Suprapubic skin (tissue), 4 donors: ENCODE data around the gene ZNF473. TPM values are rescaled to one million over a fixed set of nuclear protein-coding genes. Genes with fewer than 3 reads are reported as not detected.

ENCODE experiments used
- DNase-seq, 2 donors: peaks; one replicate each; pipeline ENCODE4 v3.0.0-alpha.2; 2019; ENCODE audit warnings: low spot score in 2 of 2
- H3K27ac ChIP-seq: fragments of 200-600 bp; sonication (generic); one replicate; pipeline ENCODE4 v1.5.1; 2019
- H3K27me3 ChIP-seq: fragments of 200-600 bp; sonication (generic); one replicate; pipeline ENCODE4 v1.5.1; 2019
- H3K36me3 ChIP-seq: fragments of 200-600 bp; sonication (generic); one replicate; pipeline ENCODE4 v1.5.1; 2019
- H3K4me1 ChIP-seq: fragments of 200-600 bp; sonication (generic); one replicate; pipeline ENCODE4 v1.5.1; 2019
- H3K4me3 ChIP-seq: fragments of 200-600 bp; sonication (generic); one replicate; pipeline ENCODE4 v1.5.1; 2019; ENCODE audit warnings: mild to moderate bottlenecking
- H3K9me3 ChIP-seq: fragments of 200-600 bp; sonication (generic); one replicate; pipeline ENCODE4 v1.5.1; 2019
- CTCF ChIP-seq, 2 donors: fragments of 200-600 bp in 1 of 2; fragments of 450-650 bp in 1 of 2; sonication (generic) in 1 of 2; IDR thresholded peaks; one replicate each; pipeline ENCODE4 v1.5.1; 2016 to 2019; ENCODE audit warnings: antibody characterized with exemption in 2 of 2, mild to moderate bottlenecking in 1 of 2, moderate library complexity in 1 of 2
- EP300 ChIP-seq: sonication (generic); formaldehyde crosslinking; IDR thresholded peaks from one replicate; pipeline ENCODE4 v1.6.1; 2017; ENCODE audit warnings: antibody characterized with exemption
- POLR2A ChIP-seq, 2 donors: fragments of 450-650 bp; IDR thresholded peaks; one replicate each; pipeline ENCODE4 v1.6.1; 2017; ENCODE audit warnings: antibody characterized with exemption in 2 of 2, mild to moderate bottlenecking in 2 of 2, moderate library complexity in 2 of 2
- POLR2AphosphoS5 ChIP-seq, 3 donors: sonication (generic); formaldehyde crosslinking; IDR thresholded peaks; one replicate each; pipeline ENCODE4 v1.6.1; 2017; ENCODE audit warnings: antibody characterized with exemption in 3 of 3
- WGBS: methylation state at CpG from one replicate; pipeline ENCODE4 v1.1.5; 2018; 5-methylcytosine and 5-hydroxymethylcytosine counted together
- total RNA-seq, 4 donors: library from RNA; depleted of rRNA; stranded (reverse); fragments of >200 nt; gene quantifications; one replicate each; pipeline ENCODE4 v1.1.0, GENCODE V29; 2016

ZNF473 gene
- total RNA-seq, 4 donors from 2014 or later = 8.5 to 18.5 (median 12.2) TPM

- Histone ChIP-seq H3K27ac (no peak overlapping the region), H3K4me1 (no peaks in the 10 kb centered on the region), H3K36me3 (peaks cover 76% of the 10 kb centered on the region), H3K4me3 (no peak overlapping the region), H3K9me3 (no peaks in the 10 kb centered on the region), H3K27me3 (no peaks in the 10 kb centered on the region)
- TF ChIP-seq POLR2A (IDR thresholded peaks at IDR 0.05) (no peak), EP300 (no peak), POLR2AphosphoS5 (IDR thresholded peaks at IDR 0.05) (no peak), CTCF (IDR thresholded peaks at IDR 0.05) (no peak)
- no peak for DNase-seq
- WGBS = 91% methylated on average over 19 of the region's 21 CpGs
These were observed 43.9 kb upstream of the ZNF473 start for GRCh38 chr19:49981603-49982593.

DNA sequence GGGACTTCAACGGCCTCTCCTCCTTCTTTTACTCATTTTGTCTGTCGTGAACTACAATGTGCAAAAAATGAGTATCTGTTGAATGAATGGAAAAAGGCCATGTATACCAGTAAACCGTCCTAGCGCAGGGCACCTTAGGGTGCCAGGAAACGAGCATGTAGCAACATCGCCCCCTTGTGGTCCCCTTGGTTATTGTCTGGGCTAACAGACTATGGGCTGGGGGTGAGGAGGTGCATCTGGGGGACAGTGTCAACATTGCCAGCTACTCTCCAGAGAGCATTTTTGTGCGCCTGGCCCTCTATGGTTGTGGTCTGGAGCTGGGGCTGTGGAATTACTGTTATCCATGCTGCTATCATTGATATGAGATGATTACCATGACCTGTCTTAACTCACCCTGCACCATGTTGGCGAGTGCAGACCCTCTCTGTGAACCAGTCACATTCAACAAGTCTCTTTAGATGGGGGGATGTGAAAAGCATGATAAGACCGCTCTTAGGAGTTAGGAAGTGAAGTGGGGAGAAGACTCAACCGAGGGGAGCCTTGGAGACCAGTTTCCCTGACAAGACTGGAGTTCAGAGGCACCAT lies 42.1 kb upstream of the ZNF473 start:
- H3K9me3 ChIP-seq = no peaks in the 10 kb centered on the region
- no peaks in the 10 kb centered on the region for H3K27me3 ChIP-seq
- DNase-seq = peak in 1 of 2 donors; percentile 84
- peaks cover 67% of the 10 kb centered on the region for H3K36me3 ChIP-seq
- no peaks in the 10 kb centered on the region for H3K4me1 ChIP-seq
- TF ChIP-seq CTCF (IDR thresholded peaks at IDR 0.05) = peak; percentile 50 to 74
- TF ChIP-seq POLR2A (IDR thresholded peaks at IDR 0.05) = no peak
- TF ChIP-seq EP300 = no peak
- no peak for TF ChIP-seq POLR2AphosphoS5 (IDR thresholded peaks at IDR 0.05)
- H3K4me3 ChIP-seq = no peak overlapping the region
- no peak overlapping the region for H3K27ac ChIP-seq
- 52% methylated on average over 10 of the region's 10 CpGs for WGBS

DNA sequence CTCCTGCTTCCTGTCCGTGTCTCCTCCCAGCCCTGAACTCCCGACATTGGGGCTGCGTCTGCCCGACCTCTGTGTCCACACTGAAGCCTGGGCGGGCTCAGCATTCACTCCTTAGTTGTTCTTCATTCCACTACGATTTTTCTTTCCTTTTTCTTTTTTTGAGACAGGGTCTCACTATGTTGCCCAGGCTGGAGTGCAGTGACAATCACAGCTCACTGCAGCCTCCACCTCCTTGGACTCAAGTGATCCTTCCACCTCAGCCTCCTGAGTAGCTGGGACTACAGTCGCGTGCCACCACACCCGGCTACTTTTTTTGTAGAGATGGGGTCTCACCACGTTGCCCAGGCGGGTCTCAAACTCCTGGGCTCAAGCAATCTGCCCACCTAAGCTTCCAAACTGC lies 41.3 kb upstream of the ZNF473 start:
- 90% methylated on average over 11 of the region's 11 CpGs for WGBS
- DNase-seq = no peak
- Histone ChIP-seq H3K9me3 (no peaks in the 10 kb centered on the region), H3K4me1 (no peaks in the 10 kb centered on the region), H3K4me3 (no peak overlapping the region), H3K27me3 (no peaks in the 10 kb centered on the region), H3K36me3 (peaks cover 67% of the 10 kb centered on the region), H3K27ac (no peak overlapping the region)
- TF ChIP-seq EP300 (no peak), CTCF (IDR thresholded peaks at IDR 0.05) (no peak), POLR2A (IDR thresholded peaks at IDR 0.05) (no peak), POLR2AphosphoS5 (IDR thresholded peaks at IDR 0.05) (no peak)

DNA sequence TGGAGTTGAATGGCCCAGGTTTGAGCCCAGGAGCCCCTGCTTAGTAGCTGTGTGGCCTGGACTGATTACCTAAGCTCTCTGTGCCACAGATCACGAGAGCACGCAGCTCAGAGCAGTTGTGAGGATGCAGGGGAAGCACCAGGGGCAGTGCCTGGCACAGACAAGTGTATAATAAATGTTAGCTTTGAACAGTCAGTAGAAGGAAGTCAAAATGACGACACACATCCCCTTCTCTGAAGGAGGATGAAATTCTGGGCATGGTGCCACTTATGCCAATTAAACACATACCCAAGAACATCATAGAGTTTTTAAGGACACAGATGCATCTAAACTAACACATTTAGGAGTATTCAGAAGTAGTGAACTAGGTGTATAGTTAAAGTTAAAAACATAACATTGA lies 39.9 kb upstream of the ZNF473 start:
- Histone ChIP-seq H3K27me3 (no peaks in the 10 kb centered on the region), H3K4me1 (no peaks in the 10 kb centered on the region), H3K36me3 (peaks cover 70% of the 10 kb centered on the region), H3K9me3 (no peaks in the 10 kb centered on the region), H3K27ac (no peak overlapping the region), H3K4me3 (no peak overlapping the region)
- WGBS = 88% methylated on average over 3 of the region's 3 CpGs
- no peak for DNase-seq
- TF ChIP-seq POLR2AphosphoS5 (IDR thresholded peaks at IDR 0.05) = no peak
- TF ChIP-seq CTCF (IDR thresholded peaks at IDR 0.05) = no peak
- TF ChIP-seq EP300 = no peak
- TF ChIP-seq POLR2A (IDR thresholded peaks at IDR 0.05) = no peak

GRCh38 chr19:49986354-49986753 lies 39.5 kb upstream of the ZNF473 start:
- DNase-seq = no peak
- 90% methylated on average over 10 of the region's 10 CpGs for WGBS
- H3K4me3 ChIP-seq = no peak overlapping the region
- H3K36me3 ChIP-seq = peaks cover 70% of the 10 kb centered on the region
- no peaks in the 10 kb centered on the region for H3K27me3 ChIP-seq
- no peak overlapping the region for H3K27ac ChIP-seq
- H3K4me1 ChIP-seq = no peaks in the 10 kb centered on the region
- no peaks in the 10 kb centered on the region for H3K9me3 ChIP-seq
- no peak for TF ChIP-seq CTCF (IDR thresholded peaks at IDR 0.05)
- TF ChIP-seq POLR2AphosphoS5 (IDR thresholded peaks at IDR 0.05) = no peak
- TF ChIP-seq EP300 = no peak
- TF ChIP-seq POLR2A (IDR thresholded peaks at IDR 0.05) = no peak
